Suppressor macrophage (primary cell): Measurements from ENCODE around the gene TM9SF2.
A peak's percentile ranks its signal among the peaks of the same experiment; 100 is the strongest.

Experiments used
- DNase-seq, 4 experiments: peaks; one replicate each; pipeline ENCODE4 v3.0.0-alpha.2; 2020 to 2022

Gene TM9SF2

DNA sequence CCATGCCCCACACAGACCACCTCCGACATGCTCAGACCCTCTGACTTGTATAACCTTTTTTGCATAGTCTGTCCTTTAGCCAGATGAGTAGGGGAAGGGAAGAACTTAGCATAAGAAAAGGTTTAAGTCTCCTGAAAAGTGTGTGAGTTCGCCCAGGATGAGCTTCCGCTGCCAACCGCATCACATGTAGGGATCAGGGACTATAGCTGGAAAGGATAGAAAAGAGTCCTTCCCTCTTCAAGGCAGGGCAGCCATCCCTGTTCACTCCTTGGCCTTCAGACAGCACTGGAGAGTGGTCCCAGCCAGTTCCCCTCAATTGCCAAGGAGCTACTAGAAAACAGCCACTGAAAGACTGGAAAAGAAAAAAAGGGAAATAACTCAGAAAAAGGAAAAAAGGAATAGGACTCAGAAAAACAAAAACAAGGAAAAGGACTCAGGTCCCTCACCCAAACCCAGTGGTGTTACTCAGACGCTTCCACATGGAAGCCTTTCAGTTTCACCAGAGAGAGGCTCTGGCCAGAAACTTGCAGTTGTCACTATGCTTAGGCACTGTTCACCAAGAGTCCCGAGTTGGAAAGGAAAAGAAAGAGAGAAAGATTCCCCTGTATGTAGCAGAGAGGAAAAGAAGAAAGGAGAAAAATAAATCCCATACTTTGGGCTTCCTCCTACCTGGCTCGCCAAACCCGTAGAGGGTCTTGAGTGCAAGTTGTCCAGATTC lies 5.6 kb upstream of the TM9SF2 start:
- peak in 2 of 4 experiments; percentile 10 to 25 for DNase-seq

DNA sequence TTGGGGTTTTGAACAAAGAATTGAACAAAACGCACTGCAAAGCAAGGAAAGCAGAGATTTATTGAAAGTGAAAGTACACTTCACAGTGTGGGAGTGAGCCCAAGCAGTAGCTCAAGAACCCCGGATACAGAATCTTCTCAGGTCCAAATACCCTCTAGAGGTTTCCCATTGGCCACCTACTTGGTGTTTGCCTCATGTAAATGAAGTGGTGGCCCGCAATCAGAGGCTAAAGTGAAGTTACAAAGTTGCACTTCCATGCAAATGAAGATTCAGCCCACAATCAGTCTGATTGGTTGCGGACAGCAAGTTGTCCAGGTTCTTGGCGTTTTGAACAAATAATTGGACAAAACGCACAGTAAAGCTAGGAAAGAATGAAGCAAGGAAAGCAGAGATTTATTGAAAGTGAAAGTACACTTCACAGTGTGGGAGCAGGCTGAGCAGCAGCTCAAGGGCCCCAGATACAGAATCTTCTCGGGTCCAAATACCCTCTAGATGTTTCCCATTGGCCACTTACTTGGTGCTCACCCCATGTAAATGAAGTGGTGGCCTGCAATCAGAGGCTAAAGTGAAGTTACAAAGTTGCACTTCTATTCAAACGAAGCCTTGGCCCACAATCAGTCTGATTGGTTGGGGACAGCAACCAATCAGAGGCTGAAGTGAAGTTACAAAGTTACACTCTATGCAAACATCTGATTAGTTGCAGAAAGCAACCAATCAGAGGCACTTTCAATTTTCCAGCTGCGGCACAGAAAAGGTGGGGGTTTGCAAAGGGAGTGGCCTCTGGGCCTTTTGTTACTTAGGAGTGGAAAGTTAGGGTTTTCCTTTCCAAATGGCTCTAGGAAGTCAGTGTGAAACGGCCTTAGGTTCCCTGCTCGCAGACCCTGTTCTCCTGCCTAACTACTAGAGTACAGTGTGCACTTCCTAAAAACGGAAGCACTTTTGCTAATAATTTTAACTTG lies 4.8 kb upstream of the TM9SF2 start:
- DNase-seq: peak; percentile 91 to 96 (median 92)

DNA sequence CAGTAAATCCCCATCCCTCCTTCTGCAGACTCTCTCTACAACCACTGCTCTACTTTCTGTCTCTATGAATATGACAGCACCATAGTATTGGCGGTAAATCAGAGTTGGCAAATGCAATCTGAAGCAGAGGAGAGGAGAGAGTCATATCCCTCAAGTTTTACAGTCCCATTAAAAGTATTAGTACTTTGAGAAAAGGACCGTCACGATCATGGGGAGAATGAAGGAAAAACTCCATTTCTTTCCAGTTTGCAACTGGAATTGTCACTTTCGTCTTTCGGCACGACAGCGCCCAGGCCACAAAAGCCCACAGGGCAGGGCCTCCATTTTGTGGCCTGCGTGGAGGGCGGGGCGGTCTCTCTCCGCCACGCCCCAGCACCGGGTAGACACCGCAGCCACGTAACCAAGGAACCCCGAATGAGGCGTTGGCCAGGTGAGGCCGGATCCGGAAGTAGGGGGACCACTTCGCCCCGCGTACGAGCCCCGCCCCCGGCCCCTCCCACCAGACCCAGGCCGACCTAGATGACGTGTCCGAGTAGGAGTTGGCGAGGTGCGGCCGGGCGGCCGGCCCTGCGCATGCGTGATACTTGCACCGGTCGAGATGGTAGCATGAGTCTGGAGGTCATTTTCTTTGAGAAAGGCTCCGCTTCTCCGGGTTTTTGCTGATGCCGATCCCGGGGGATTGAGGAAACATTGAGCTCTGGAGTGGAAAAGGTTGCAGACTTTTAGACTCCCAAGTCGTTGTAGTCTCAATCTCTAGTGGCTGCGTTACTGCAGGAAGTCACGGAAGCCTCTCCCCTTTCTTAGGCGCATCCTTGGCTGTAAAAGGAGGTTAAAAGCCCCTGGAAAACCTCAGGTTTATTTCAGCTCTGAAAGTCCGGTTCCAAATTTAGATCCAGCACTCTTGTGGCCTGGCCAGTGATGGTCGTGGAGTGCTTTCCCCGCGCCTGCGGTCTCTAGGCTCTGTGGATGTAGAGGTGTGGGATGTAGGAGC lies 2.8 kb upstream of the TM9SF2 start:
- DNase-seq: peak; percentile 94 to 96 (median 96)

DNA sequence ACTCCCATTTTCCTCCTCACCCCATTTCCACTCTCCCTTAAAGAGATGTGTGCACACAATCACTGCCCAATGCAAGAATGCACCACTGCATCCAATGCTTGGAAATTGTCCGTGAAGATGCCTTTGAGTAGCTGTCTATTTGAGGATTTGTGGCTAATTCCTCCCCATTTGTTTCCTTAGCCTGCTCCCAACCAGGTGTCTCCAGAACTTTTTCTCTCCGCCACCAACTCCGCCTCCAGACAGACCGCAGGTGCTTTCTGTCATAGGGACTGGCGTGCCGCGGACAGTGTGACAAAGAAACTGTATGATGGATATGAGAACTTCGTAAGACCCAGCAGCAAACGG lies 461 bp upstream of the TM9SF2 start:
- no peak for DNase-seq

DNA sequence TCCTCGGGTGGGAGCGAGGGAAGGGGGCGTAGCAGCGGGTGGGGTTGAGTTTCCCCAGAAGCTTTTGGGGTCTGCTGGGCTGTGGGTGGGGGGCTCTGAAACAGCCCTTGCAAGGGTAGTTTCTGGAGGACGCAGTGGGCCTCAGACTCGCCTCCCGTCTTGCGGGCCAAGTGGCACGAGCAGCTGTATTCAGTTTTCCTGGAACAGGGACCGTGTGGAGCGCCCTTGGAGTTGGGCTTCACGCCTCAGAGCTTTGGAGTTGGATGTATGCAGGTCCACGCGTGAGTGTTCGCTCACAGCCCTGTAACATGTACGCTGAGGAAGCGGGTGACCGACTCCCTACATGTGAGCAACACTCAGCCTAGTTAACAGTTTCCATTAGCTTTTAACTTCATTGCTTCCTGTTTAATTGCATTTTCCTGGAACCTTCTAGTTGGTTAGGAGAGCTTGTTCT lies 603 bp downstream of the TM9SF2 start:
- peak; percentile 58 to 75 (median 64) for DNase-seq

DNA sequence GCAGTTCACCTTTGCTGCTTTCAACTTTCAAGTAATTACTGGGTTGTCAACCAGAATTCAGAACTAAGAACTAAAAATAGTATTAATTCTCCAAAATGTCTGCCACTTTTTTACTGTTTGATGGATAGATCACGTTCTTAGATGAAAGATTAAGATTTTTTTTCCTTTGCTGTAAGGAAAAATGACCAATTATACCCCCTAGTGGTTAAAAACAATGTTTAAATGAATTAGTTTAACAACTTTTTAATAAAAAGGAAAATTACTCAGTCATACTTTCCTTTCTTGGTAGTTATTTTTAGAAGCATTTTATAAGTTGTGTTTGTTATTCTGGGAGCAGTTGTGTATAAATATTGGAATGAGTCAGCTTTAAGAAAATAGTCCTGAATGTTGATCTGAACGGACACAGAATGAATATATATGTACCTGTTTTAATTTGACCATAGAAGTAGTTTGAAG lies 4.6 kb downstream of the TM9SF2 start:
- peak in 2 of 4 experiments; percentile 29 to 55 for DNase-seq

DNA sequence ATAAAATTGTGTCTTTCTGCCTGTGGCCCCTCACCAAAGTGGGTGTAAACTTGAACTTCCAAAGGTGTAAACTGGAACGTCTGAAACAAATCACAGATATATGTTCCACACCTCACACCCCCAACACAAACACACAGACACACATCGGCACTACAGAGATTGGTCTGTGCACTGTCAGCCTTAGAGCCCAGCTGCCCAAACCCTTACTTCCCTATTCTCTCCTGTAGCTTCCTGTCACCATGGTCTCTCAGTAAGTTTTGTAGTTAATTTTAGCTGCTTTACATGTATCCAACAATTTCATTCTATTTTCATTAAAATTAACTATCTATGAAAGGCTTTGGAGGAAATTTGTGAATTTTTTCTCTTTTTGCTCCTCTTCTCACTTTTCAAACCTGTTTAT lies 5.4 kb downstream of the TM9SF2 start:
- peak; percentile 56 to 74 (median 70) for DNase-seq

DNA sequence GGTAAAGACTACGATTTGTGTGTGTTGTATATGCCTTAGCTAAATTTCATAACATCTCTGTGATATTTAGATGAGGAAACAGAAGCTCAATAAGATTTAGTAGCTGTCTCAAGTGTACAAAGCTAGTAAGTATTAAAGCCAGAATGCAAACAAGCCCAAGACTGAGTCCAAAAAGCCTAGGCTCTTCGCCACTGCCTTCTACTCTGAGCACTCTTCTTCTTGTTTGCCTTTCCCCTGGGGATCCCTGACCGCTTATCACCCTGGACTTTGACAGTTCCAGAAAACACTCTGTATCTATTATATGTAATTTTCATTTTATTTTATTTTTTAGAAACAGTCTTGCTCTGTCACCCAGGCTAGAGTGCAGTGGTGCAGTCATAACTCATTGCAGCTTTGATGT lies 5.8 kb downstream of the TM9SF2 start:
- peak in 1 of 4 experiments; percentile 29 for DNase-seq

DNA sequence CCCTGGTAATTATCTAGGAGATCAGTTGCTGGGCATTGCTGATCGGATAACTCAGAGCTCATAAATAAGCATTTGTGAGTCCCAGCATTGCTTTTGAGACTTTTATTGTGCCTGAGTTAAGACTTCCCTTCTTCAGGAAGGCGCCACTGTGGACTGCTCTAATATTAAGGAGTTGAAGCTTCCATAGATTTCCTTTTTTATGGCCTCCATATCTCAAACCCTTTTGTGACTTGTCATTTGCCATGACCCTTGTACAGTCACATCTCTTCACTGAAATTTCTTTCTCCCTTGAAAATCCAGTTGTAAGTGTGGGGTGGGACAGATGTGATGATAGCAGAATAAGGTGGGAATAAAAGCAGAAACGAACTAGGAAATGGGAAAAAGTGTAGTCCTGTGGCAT lies 6.3 kb downstream of the TM9SF2 start:
- DNase-seq: no peak

DNA sequence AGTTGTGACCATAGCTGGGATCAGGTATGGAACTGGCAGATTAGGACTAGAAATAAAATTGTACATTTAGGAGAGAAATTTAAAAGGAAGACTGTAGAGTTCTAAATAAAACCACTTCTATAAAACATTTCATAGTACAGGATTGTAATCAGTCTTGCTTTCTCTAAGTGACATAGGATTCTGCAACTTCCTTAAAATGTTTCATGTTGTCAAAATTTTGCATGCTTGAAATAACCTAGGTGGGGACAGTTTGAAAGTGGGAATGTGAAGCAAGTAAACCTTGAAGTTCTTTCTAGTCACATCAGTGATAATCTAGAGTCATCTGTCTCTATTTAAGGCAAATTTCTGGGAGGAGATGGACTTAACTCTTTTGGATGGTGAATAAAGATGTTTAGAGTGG lies 6.7 kb downstream of the TM9SF2 start:
- peak in 2 of 4 experiments; percentile 41 to 52 for DNase-seq

DNA sequence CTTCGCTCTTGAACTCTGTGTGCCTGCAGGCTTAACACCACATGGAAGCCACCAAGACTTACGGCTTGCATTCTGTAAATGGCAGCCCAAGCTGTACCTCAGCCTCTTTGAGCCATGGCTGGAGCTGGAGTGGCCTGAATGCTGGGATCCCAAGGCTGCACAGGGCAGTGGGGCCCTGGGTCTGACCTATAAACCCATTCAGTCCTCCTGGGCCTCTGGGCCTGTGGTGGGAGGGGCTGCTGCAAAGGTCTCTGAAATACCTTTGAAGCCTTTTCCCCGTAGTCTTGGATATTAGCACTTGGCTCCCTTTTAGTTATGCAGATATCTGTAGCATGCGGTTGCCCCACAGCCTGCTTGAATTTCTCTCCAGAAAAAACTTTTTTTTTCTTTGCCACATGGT lies 8.2 kb downstream of the TM9SF2 start:
- no peak for DNase-seq

DNA sequence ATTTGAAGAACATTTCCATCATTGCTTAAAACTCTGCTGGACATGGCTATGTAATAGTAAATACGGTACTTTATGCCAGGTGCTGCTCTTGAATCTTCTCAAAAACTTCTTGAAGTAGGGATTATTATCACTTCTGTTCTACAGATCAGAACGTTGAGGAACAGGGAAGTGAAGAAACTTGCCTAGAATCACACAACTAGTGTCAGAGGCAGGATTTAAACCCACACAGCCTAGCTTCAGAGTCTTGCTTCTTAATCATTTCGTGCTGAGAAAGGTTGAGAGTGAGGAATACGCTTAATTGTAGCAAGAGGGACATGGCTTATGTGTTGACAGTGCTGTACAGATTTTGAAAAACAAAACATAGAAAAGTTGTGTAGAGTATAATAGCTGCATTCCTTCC lies 13.5 kb downstream of the TM9SF2 start:
- DNase-seq: peak; percentile 16 to 50 (median 46)

DNA sequence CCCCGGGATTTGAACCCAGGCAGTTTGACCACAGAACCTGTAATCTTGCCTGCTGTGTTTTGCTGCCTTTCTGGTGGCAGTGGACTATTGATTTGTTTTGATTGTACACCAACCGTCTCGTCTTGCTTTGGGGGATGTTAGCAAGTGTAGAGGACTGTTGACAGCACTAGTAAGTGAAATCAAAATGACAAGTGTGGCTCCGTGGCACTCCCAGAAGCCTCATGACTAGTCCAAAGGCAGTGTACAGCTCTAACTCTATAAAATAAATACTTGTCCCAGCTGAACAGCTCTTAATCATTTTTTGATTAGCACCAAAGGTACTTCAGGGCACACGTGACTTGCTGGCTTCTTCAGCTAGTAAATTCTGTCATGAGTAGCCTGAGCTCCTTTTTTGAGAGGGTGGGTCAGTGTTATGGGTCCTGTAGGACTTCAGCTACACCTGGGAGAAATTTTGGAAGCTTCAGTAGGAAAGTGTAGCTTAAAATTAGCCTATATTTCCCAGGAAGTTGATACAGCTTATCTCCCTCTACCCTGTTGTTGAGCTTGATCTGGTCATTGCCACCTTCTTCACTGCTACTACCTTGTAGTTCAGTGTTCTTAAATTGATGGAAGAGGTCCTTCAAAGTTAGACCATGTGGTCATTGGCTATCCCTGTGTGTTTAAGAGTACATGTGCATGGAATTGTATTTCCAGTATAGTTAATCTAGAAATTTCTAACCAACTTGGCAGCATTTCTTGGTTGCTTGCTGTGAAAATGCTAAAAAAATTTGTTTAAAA lies 15.1 kb downstream of the TM9SF2 start:
- DNase-seq: no peak

DNA sequence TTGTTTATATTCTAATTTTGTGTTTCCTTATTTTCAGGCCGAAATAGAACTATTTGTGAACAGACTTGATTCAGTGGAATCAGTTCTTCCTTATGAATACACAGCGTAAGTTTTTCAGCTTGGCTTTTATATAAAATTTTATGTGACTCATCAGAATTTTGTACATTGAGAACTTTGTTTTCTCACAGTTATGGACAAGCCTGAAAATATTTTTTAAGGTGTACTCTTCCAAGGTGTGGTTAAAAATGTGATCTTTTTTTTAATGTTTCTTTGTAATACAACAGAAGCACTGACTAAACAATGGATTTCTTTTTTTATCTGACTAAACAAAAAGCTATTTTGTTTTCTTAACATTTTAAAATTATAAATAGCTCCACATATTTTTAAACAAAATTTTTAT lies 16.3 kb downstream of the TM9SF2 start:
- no peak for DNase-seq

DNA sequence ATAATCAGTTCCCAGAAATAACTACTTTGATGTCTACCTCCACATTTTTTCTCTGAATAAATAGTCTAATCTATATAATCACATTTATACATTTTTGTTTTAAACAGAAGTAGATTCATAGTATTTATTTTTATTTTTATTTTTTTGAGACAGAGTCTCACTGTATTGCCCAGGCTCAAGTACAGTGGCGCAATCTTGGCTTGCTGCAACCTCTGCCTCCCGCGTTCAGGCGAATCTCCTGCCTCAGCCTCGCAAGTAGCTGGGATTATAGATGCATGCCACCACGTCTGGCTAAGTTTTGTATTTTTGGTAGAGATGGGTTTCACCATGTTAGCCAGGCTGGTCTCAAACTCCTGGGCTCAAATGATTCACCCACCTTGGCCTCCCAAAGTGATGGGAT lies 16.7 kb downstream of the TM9SF2 start:
- no peak for DNase-seq

DNA sequence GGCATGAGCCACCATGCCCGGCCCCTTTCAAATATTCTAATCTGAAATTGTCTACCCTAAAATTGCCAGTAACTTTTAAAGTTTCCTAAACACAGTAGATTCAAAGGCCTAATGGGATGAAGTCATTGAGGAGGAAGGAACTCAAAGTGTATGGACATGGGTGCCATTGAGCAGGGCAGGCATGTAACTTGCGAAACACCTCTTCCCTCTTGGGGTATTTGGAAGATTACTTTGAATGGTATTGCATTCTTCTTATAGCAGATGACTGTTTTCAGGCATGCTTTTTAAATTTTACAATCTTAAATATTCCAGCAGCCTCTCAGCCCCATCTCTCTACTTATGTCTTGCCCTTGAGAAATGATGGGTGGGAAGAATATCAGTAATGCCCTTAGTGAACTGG lies 21.0 kb downstream of the TM9SF2 start:
- DNase-seq: peak in 3 of 4 experiments; percentile 31 to 45 (median 42)

DNA sequence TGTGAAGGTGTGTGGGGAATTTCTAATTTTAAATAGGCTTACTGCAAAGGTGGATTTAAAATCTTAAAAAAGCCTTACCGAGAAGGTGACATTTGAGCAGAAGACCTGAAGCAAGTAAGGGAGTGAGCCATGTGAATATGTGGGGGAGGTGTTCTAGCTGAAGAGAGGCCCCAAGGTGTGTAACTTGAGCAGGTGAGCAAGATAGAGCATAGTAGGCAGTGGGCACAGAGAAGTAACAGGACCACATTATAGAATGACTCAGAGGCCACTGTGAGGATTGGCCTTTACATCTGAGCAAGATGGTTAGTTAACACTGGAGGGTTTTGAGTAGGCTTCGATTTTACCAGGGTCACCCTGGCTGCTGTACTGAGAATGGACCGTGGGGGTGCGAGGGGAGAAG lies 22.6 kb downstream of the TM9SF2 start:
- DNase-seq: no peak

DNA sequence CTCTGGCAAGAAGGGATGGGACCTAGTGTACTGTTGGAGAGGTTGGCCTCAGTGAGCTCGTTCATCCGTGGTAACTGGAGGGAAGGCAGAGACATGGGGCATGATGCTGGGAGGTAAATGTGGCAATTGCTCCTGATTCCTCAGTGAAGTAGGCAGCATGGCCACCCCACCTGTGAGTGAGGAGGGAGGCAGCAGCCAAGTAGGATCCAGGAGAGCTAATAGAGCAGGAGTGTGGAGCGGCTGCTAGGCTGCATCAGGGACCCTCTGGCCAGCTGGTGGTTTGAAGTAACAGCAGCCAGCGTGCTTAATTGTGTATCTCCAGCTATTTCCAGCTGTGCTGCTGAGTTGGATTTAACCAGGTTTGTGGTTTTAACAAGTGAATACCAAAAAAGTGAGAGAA lies 24.7 kb downstream of the TM9SF2 start:
- no peak for DNase-seq

DNA sequence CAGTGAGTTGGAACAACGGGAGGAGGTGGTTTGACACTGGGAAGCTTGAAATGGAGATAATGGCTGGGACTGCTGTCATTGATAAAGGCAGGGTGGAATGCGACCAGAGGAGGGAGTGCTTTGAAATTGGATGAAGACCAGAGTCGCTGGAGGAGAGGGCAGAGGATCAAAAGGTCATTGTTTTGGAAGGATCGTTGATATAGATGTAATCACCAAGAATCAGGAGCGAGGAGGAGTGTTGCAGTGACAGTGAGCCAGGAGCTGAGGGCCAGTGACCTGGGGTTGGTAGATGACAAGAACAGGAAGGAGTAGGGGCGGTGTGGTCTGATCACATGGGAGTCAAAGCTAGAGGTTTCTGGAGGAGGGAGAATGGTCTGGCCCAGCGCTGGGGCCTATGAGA lies 25.3 kb downstream of the TM9SF2 start:
- peak in 3 of 4 experiments; percentile 17 to 29 (median 21) for DNase-seq

DNA sequence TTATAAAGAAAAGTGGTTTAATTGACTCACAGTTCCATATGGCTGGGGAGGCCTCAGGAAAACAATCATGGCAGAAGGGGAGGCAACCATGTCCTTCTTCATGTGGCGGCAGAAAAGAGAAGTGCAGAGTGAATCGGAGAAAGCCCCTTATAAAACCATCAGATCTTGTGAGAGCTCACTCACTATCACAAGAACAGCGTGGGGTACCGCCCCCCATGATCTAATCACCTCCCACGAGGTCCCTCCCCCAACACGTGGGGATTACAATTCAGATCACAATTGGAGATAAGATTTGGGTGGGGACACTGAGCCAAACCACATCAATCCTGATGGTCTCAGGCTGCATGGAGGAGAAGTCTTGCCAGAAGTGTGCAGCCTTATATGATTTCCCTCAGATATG lies 26.0 kb downstream of the TM9SF2 start:
- DNase-seq: peak in 3 of 4 experiments; percentile 15 to 20 (median 16)

DNA sequence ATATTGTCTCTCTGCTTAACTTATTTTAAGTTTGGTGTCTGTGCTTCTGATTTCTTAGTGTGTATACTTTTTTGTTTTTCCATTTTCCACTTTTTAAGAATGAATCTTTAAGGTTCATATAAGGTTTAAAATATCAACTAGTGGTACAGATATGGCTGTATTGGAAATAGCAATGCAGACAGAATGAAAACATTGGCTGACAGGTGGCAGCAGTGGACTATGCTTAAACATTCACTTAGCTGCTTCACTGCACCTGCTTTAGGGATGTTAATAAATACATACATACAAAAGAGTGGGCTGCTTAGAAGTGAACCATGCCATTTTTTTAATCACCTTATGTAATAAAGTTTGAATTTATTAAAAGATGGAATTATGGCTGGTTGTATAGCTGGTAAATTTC lies 27.3 kb downstream of the TM9SF2 start:
- DNase-seq: no peak
